ENCODE results near the gene APBB1. TPM values are rescaled to one million over a fixed set of nuclear protein-coding genes. Genes with fewer than 3 reads are reported as not detected.

The APBB1 gene
- total and polyA plus RNA-seq, 10 of the 15 experiments (the other 5 are each of a cell fraction or from before 2014, with no cell fraction given), result 0.31 to 10.6 (median 5.4) TPM

DNA sequence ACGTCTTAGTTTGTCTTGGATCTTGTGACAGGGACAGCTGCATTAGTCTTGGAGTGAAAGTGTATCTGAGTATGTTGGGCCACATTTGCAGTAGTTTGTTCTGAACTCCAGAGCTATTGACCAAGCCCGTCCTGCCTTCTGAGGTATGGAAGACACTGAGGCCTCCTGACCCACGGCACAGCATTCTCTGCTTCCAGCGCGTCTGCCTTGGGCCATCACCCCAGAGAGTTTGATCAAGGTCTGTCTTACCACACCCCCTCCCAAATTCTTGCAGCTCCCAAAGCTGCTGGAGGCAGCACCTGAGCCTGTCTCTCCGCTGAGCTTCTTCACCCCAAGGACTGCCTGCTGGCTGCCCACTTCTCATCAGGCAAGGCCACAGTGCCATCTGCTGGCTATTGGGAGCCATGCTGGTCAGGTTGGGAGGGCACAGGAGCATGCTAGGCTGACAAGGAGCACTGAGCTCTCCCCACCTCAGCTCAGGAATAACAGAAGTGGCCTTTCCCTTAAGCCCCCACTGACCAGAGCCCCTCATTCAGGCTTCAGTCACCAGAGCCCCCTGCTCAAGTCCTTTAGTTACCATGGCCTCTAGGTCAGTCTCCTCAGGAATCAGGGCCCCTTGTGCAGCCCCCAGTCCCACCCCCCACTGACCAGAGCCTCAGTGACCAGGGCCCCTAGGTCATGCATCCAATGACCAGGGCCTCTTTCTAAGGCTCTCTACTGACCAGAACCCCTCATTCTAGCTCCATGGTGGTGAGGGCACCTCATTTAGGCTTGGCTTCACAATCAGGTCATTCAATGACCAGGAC, 55.8 kb downstream of the APBB1 start:
- no peaks in the 10 kb centered on the region for H3K4me1 ChIP-seq (ENCODE audit: control insufficient read depth, insufficient read depth, low read length)
- intact Hi-C loops (cut with micrococcal nuclease; ENCODE audit: unreplicated experiment) (no loop called here), in situ Hi-C loops (cut with MboI) (loop anchor here (5.0 kb wide), 1 partner anchor 341 kb away; no protein-coding TSS in a partner anchor)
- CTCF ChIA-PET, result interaction anchor here (0.5 to 5.3 kb wide), 48 partner anchors 9 to 396 kb away, joined by 3 to 59 read pairs (median 5); partner anchors contain the start of genes ARFIP2, CNGA4, HPX and SMPD1
- RAD21 ChIA-PET (ENCODE audit: unreplicated experiment), result interaction anchor here (0.6 to 3.7 kb wide), 15 partner anchors 9 to 370 kb away, joined by 3 to 12 read pairs (median 4); no protein-coding TSS in a partner anchor
- no peak overlapping the region for H3K4me3 ChIP-seq
- SMC1A ChIA-PET (ENCODE audit: uncharacterized antibody, unreplicated experiment), result interaction anchor here (0.6 to 3.1 kb wide), 22 partner anchors 9 to 359 kb away, joined by 3 to 21 read pairs (median 4); no protein-coding TSS in a partner anchor
- ATAC-seq (peak; percentile 100), DNase-seq (ENCODE audit: low read depth, low spot score) (no peak), FAIRE-seq (peak; percentile 99)
- H4K20me1 ChIP-seq (ENCODE audit: control insufficient read depth, insufficient read depth), result no peaks in the 10 kb centered on the region
- H2AFZ ChIP-seq (ENCODE audit: control insufficient read depth, low read depth, low read length), result no peak overlapping the region
- no peak overlapping the region for H3K9ac ChIP-seq (ENCODE audit: control insufficient read depth, insufficient read depth, low read length)
- BruUV-seq (replicated peaks), result no TSS peak
- H3K9me3 ChIP-seq (replicated peaks; ENCODE audit: control insufficient read depth, insufficient read depth, low read length), result no peaks in the 10 kb centered on the region
- TF ChIP-seq SMC3 (IDR thresholded peaks at IDR 0.05; ENCODE audit: borderline replicate concordance, low read length) (peak; percentile 61), YY1 (IDR thresholded peaks at IDR 0.05; ENCODE audit: low read depth, low read length) (peak; percentile 51; the same call in 1 of the 2 replicates), KDM1A (IDR thresholded peaks at IDR 0.05; ENCODE audit: borderline replicate concordance) (no peak), RB1 (IDR thresholded peaks at IDR 0.05; ENCODE audit: borderline replicate concordance) (no peak), IRF4 (IDR thresholded peaks at IDR 0.05; ENCODE audit: low read depth, low read length) (no peak), RAD21 (IDR thresholded peaks at IDR 0.05; ENCODE audit: insufficient read depth, low read depth, low read length) (peak; percentile 84), MEF2B (IDR thresholded peaks at IDR 0.05; ENCODE audit: partially characterized antibody, poor library complexity, severe bottlenecking) (no peak), SREBF1 (IDR thresholded peaks at IDR 0.05; ENCODE audit: low read length) (no peak), KAT2A (conservative IDR thresholded peaks at IDR 0.05; ENCODE audit: control insufficient read depth, low read depth, low read length) (no peak), CEBPB (IDR thresholded peaks at IDR 0.05; ENCODE audit: borderline replicate concordance in 1 of 2, low read depth in 2 of 2, low read length in 2 of 2) (no peak), PAX8 (IDR thresholded peaks at IDR 0.05) (no peak), RFX5 (IDR thresholded peaks at IDR 0.05; ENCODE audit: low read depth, low read length) (no peak)
- TF ChIP-seq, protein P1, sequence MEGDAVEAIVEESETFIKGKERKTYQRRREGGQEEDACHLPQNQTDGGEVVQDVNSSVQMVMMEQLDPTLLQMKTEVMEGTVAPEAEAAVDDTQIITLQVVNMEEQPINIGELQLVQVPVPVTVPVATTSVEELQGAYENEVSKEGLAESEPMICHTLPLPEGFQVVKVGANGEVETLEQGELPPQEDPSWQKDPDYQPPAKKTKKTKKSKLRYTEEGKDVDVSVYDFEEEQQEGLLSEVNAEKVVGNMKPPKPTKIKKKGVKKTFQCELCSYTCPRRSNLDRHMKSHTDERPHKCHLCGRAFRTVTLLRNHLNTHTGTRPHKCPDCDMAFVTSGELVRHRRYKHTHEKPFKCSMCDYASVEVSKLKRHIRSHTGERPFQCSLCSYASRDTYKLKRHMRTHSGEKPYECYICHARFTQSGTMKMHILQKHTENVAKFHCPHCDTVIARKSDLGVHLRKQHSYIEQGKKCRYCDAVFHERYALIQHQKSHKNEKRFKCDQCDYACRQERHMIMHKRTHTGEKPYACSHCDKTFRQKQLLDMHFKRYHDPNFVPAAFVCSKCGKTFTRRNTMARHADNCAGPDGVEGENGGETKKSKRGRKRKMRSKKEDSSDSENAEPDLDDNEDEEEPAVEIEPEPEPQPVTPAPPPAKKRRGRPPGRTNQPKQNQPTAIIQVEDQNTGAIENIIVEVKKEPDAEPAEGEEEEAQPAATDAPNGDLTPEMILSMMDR (IDR thresholded peaks at IDR 0.05 in 2 of 3, conservative IDR thresholded peaks at IDR 0.05 in 1 of 3; ENCODE audit: control insufficient read depth in 2 of 3, extremely low read depth in 1 of 3, insufficient read depth in 1 of 3, low read depth in 3 of 3, low read length in 3 of 3), result peak; percentile 88 to 95 (median 91)
- TF ChIP-seq, protein P2, sequence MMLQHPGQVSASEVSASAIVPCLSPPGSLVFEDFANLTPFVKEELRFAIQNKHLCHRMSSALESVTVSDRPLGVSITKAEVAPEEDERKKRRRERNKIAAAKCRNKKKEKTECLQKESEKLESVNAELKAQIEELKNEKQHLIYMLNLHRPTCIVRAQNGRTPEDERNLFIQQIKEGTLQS (IDR thresholded peaks at IDR 0.05; ENCODE audit: borderline replicate concordance, extremely low read depth, low read depth, low read length), result no peak
- no peak overlapping the region for H3K27ac ChIP-seq (ENCODE audit: control insufficient read depth, insufficient read depth)
- POLR2A ChIA-PET, result interaction anchor here (0.5 kb wide), 1 partner anchor 331 kb away, joined by 5 read pairs; no protein-coding TSS in a partner anchor
- no peaks in the 10 kb centered on the region for H3K36me3 ChIP-seq (ENCODE audit: control insufficient read depth in 2 of 2, insufficient read depth in 2 of 2, low read length in 1 of 2)
- WGBS (ENCODE audit: insufficient coverage, insufficient replicate concordance, low lambda C conversion rate, missing lambda C conversion rate), result 82% methylated on average over 6 of the region's 6 CpGs
- H3K79me2 ChIP-seq (ENCODE audit: control insufficient read depth, insufficient read depth, low read length), result no peaks in the 10 kb centered on the region
- H3K4me2 ChIP-seq (ENCODE audit: control insufficient read depth, insufficient read depth), result no peak overlapping the region
- H3K27me3 ChIP-seq (replicated peaks in 1 of 2; ENCODE audit: control insufficient read depth in 2 of 2, insufficient read depth in 2 of 2, low read length in 1 of 2), result peaks cover 0 to 2% of the 10 kb centered on the region in 2 experiments; a peak in 1 of 4 replicates

Data from GM12878 (cell line).